ENCODE data around the gene RBM19.

Gene RBM19

DNA sequence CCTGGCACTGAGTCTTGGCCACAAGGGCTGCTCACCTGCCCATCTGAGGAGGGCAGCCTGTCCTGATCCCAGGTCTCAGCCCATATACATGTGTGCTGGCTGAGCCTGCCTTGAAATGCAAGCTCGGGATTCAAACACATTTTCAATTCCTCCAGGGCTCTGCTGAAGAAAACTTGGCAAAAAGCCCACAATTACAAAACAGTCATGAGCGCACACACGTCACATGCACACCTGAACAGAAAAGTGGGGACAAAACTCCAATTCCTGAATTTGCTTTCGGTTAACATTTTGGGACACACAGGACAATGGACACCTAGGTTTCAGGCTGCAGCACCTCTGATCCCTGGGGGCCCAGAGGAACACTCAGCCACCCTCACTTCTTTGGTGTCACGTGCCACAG is 113.9 kb downstream of the RBM19 start:
- H3K27ac ChIP-seq (ENCODE audit: insufficient read depth, low read length, poor library complexity, severe bottlenecking) = no peak overlapping the region
- H3K36me3 ChIP-seq (ENCODE audit: control insufficient read depth, insufficient read depth, low read length) = peaks cover 44% of the 10 kb centered on the region
- no peaks in the 10 kb centered on the region for H3K9me3 ChIP-seq (ENCODE audit: control insufficient read depth, low read length)
- no peaks in the 10 kb centered on the region for H3K27me3 ChIP-seq (replicated peaks; ENCODE audit: control insufficient read depth, insufficient read depth, low read length, poor library complexity, severe bottlenecking)
- no peaks in the 10 kb centered on the region for H3K4me1 ChIP-seq (ENCODE audit: control insufficient read depth, insufficient read depth, low read length, poor library complexity, severe bottlenecking)
- no peak for DNase-seq
- H3K4me3 ChIP-seq (ENCODE audit: insufficient read depth, low read depth, low read length, poor library complexity, severe bottlenecking) = no peak overlapping the region

DNA sequence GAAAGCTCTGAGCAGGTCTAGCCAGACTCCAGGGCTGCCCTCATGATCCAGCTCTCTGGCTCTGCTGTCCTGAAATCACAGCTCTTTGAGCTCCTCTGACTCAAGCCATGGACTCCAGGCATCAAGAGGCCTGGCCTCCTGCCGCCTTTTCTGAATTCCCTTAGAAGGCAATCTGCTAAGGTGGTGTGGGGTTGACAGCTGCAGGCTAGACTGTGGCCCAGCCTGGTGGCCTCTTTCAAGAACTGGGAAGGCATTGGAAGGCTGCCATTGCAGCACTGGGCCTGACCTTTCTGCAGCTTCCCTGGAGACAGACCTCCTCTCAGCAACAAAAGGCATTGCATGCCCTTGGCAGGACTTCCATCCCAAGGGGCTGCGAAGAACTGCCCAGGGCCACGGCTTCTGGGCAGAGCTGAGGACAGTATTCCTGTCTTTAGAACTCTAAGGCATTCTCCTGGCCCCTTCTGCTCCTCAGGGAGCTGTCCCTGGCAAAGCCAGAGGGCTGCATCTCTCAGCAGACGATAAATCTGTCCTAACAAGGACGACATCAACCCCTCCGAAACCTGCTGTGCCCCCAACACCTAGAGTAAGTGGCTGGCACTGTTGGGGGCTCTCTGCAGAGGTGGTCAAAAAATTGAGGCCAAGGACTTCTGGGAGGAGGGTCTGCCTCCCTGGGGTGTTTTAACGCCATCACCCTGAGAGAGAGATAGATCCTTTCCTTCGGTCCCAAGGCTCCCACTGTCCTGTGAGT is 115.6 kb downstream of the RBM19 start:
- DNase-seq = no peak
- Histone ChIP-seq H3K27ac (ENCODE audit: insufficient read depth, low read length, poor library complexity, severe bottlenecking) (no peak overlapping the region), H3K36me3 (ENCODE audit: control insufficient read depth, insufficient read depth, low read length) (peaks cover 42% of the 10 kb centered on the region), H3K4me1 (ENCODE audit: control insufficient read depth, insufficient read depth, low read length, poor library complexity, severe bottlenecking) (no peaks in the 10 kb centered on the region), H3K9me3 (ENCODE audit: control insufficient read depth, low read length) (no peaks in the 10 kb centered on the region), H3K4me3 (ENCODE audit: insufficient read depth, low read depth, low read length, poor library complexity, severe bottlenecking) (no peak overlapping the region), H3K27me3 (replicated peaks; ENCODE audit: control insufficient read depth, insufficient read depth, low read length, poor library complexity, severe bottlenecking) (no peaks in the 10 kb centered on the region)

DNA sequence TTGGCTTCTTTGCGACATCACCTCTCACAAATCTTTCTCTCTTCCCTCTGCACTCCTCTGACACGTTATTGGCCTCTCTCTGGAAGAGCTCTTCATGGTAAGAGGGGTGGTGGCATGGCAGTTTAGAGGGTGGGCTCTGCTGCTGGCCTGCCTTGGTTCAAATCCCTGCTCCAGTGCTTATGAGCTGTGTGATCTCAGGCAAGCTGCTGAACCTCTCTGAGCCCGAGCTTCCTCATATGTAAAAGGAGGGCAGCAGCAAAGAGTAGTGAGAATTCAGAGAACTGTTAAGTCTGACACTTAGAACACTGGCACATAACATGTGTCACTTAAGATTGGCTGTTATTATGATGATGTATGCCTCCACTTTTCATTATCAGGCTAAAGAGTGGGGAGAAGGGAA is 118.3 kb downstream of the RBM19 start:
- Histone ChIP-seq H3K27me3 (replicated peaks; ENCODE audit: control insufficient read depth, insufficient read depth, low read length, poor library complexity, severe bottlenecking) (no peaks in the 10 kb centered on the region), H3K9me3 (ENCODE audit: control insufficient read depth, low read length) (no peaks in the 10 kb centered on the region), H3K4me3 (ENCODE audit: insufficient read depth, low read depth, low read length, poor library complexity, severe bottlenecking) (no peak overlapping the region), H3K36me3 (ENCODE audit: control insufficient read depth, insufficient read depth, low read length) (peaks cover 42% of the 10 kb centered on the region), H3K27ac (ENCODE audit: insufficient read depth, low read length, poor library complexity, severe bottlenecking) (no peak overlapping the region), H3K4me1 (ENCODE audit: control insufficient read depth, insufficient read depth, low read length, poor library complexity, severe bottlenecking) (no peaks in the 10 kb centered on the region)
- no peak for DNase-seq

DNA sequence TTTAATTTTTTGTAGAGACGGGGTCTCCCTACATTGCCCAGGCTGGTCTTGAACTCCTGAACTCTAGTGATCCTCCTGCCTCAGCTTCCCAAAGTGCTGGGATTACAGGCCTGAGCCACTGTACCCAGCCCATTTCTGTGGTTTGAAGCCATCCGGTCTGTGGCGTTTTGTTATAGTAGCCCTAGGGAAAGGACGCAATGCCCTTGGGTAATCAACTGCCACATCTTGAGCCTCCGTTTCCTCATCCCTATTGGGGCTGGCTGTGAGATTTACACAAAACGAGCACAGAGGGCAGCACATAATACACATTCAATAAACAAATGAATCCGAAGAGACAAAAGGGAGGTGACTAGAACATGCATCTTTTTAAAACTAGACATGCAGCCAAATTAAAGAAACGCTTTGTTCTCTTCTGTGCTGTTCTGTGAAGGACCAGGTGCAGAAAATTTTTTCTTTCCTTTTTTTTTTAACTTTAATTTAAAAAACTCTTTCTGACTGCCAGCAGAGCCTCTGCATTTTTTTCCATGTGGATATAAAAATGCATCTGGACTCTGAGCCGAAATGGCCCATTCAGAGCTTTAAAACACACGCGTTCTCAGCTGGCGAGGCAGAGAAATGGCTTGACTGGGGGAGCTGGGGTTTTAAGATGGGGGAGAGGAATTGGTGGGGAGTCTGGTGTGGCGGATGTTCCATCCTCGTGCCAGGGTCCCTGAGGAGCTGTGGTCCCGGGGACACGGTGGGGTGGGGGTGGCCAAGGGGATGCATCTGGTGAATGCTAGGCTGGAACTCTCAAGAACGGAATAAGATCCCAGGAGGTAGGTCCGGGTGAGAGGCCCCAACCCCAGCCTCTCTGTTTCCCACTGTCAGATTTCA is 119.0 kb downstream of the RBM19 start:
- no peak overlapping the region for H3K4me3 ChIP-seq (ENCODE audit: insufficient read depth, low read depth, low read length, poor library complexity, severe bottlenecking)
- H3K9me3 ChIP-seq (ENCODE audit: control insufficient read depth, low read length) = no peaks in the 10 kb centered on the region
- no peak for DNase-seq
- no peaks in the 10 kb centered on the region for H3K27me3 ChIP-seq (replicated peaks; ENCODE audit: control insufficient read depth, insufficient read depth, low read length, poor library complexity, severe bottlenecking)
- peaks cover 37% of the 10 kb centered on the region for H3K36me3 ChIP-seq (ENCODE audit: control insufficient read depth, insufficient read depth, low read length)
- no peaks in the 10 kb centered on the region for H3K4me1 ChIP-seq (ENCODE audit: control insufficient read depth, insufficient read depth, low read length, poor library complexity, severe bottlenecking)
- no peak overlapping the region for H3K27ac ChIP-seq (ENCODE audit: insufficient read depth, low read length, poor library complexity, severe bottlenecking)

DNA sequence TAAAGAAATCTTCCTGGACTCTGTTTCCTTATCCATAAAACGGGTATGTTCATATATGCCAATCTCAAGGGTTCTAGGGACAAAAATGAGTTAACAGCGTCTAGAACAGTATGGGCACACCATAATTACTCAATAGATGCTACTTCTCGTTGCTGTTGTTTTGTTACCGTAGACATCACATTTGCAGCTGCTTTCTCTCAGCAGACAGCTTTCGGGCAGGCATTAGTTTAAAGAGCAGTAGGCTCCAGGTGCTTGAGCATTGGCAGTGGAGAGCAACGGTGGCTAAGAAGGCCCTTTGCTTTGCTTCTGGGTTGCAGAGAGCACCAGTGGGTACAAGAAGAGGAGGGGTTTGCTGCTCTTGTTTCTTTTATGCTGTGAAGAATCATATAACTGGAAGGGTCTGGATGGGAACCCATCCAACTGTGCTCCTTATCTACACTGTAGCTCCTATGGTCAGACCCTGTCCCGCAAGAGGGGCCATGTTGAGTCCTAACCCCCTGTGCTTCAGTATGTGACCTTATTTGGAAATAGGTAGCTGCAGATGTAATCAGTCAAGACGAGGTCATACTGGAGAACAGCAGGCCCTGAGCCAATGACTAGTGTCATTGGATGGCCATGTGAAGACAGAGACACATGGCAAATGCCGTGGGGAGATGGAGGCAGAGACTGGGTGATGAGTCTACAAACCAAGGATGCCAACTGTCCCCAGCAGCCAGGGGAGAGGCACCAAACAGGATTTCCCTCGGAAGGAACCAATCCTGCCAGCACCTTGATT is 120.0 kb downstream of the RBM19 start:
- Histone ChIP-seq H3K27ac (ENCODE audit: insufficient read depth, low read length, poor library complexity, severe bottlenecking) (no peak overlapping the region), H3K9me3 (ENCODE audit: control insufficient read depth, low read length) (no peaks in the 10 kb centered on the region), H3K4me3 (ENCODE audit: insufficient read depth, low read depth, low read length, poor library complexity, severe bottlenecking) (no peak overlapping the region), H3K36me3 (ENCODE audit: control insufficient read depth, insufficient read depth, low read length) (peaks cover 35% of the 10 kb centered on the region), H3K27me3 (replicated peaks; ENCODE audit: control insufficient read depth, insufficient read depth, low read length, poor library complexity, severe bottlenecking) (no peaks in the 10 kb centered on the region), H3K4me1 (ENCODE audit: control insufficient read depth, insufficient read depth, low read length, poor library complexity, severe bottlenecking) (no peaks in the 10 kb centered on the region)
- no peak for DNase-seq

DNA sequence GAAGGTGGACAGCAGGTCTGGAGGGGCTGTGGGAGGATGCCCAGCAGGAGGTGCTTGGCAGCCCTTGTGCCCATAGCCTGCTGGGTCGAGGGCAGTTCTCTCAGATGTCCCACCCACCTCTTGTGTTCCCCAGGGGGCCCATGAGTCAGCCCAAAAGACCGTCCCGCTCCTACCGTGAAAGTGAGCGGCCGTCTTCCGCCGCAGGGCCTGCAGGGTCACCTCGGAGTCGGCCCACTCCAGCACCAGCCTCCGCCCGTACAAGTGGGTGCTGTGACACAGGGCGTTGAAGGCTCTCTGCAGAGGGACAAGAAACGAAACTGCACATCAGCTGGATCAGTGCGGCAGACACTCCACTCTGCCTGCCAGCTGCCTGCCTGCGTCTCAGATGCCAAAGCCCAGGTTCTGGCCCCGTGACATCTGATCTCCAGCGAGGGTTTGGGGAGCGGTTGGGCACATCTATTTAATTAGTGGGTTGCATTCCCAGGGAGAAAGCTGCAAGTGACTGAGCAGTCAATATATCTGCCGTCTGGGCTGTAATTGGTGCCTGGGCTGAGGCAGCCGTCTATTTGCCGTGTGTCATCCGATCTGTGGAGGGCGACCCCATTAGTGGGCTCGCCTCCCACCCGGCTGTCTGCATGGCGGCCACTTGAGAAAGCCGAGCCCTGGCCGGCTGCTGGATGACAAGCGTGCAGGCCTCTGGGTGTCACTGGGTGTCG is 121.5 kb downstream of the RBM19 start:
- Histone ChIP-seq H3K4me3 (ENCODE audit: insufficient read depth, low read depth, low read length, poor library complexity, severe bottlenecking) (no peak overlapping the region), H3K27me3 (replicated peaks; ENCODE audit: control insufficient read depth, insufficient read depth, low read length, poor library complexity, severe bottlenecking) (no peaks in the 10 kb centered on the region), H3K9me3 (ENCODE audit: control insufficient read depth, low read length) (no peaks in the 10 kb centered on the region), H3K36me3 (ENCODE audit: control insufficient read depth, insufficient read depth, low read length) (peaks cover 42% of the 10 kb centered on the region), H3K4me1 (ENCODE audit: control insufficient read depth, insufficient read depth, low read length, poor library complexity, severe bottlenecking) (no peaks in the 10 kb centered on the region), H3K27ac (ENCODE audit: insufficient read depth, low read length, poor library complexity, severe bottlenecking) (no peak overlapping the region)
- DNase-seq = no peak

DNA sequence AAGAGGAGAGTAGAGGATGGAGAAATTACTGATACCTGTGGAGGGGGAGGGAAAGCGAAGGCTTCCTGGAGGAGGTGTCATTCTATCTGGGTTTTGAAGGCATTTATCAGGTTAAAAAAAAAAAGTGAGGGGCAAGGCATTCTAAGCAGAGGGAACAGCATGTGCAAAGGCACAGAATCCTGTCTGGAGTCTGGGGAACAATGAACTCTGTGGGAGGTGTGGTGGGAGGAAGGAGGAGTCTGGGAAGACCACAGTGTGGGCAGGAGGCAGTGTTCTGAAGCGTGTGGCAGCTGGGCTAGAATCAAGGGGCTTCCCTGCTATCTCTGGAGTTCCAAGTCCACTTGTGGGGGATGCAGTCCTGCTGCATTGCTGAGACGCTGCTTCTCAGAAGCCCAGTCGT is 123.4 kb downstream of the RBM19 start:
- Histone ChIP-seq H3K27ac (ENCODE audit: insufficient read depth, low read length, poor library complexity, severe bottlenecking) (no peak overlapping the region), H3K4me1 (ENCODE audit: control insufficient read depth, insufficient read depth, low read length, poor library complexity, severe bottlenecking) (no peaks in the 10 kb centered on the region), H3K4me3 (ENCODE audit: insufficient read depth, low read depth, low read length, poor library complexity, severe bottlenecking) (no peak overlapping the region), H3K36me3 (ENCODE audit: control insufficient read depth, insufficient read depth, low read length) (peaks cover 36% of the 10 kb centered on the region), H3K9me3 (ENCODE audit: control insufficient read depth, low read length) (no peaks in the 10 kb centered on the region), H3K27me3 (replicated peaks; ENCODE audit: control insufficient read depth, insufficient read depth, low read length, poor library complexity, severe bottlenecking) (no peaks in the 10 kb centered on the region)
- no peak for DNase-seq

DNA sequence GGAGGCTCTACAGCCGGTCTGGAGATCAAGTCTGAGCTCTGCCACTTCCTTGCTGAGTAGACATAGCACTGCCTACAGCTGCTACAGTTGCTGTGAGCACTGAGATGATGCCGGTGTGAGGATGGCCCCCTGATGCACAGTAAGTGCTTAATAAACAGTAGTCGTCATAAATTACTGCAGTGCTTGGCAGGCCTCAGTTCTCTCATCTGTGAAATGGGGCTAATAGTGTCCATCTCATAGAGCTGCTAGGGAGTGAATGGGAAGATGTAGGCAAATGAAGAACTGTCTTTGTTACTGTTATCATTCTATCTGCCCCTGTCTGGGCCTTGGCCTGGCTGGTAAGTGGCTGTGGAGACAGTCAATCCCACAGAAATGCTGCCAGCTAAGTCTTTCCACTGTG is 124.3 kb downstream of the RBM19 start:
- H3K27ac ChIP-seq (ENCODE audit: insufficient read depth, low read length, poor library complexity, severe bottlenecking) = no peak overlapping the region
- H3K4me1 ChIP-seq (ENCODE audit: control insufficient read depth, insufficient read depth, low read length, poor library complexity, severe bottlenecking) = no peaks in the 10 kb centered on the region
- no peak for DNase-seq
- peaks cover 35% of the 10 kb centered on the region for H3K36me3 ChIP-seq (ENCODE audit: control insufficient read depth, insufficient read depth, low read length)
- H3K4me3 ChIP-seq (ENCODE audit: insufficient read depth, low read depth, low read length, poor library complexity, severe bottlenecking) = no peak overlapping the region
- H3K9me3 ChIP-seq (ENCODE audit: control insufficient read depth, low read length) = no peaks in the 10 kb centered on the region
- no peaks in the 10 kb centered on the region for H3K27me3 ChIP-seq (replicated peaks; ENCODE audit: control insufficient read depth, insufficient read depth, low read length, poor library complexity, severe bottlenecking)

DNA sequence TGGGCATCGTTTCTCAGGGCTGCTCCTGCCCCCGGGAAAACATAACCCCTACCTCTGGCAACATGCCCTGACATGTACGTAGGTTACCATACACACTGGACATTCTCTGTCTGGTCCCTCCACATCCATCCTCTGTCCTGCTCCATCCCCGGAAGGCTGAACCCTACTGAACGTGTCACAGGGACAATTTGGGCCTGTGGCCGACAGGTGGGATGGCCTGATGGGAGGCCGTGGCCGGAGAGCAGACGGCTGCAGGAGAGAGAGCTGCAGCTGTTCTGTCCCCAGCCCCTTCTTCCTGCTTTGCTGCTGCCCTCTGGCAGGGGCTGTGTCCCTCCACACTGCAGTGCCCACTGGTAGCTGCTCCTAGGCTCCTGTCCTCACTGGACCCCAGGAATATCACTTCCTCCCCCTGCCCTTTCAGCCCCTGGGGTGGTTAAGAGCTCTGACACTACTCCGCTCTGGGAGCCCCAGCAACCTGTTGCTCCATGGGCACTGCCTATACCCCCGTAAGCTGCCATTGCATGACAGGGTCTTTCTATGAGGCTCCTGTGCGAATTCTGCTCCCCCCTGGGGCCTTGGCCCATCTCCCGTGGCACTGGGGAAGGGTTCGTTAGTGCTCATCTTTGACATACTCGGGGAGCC is 125.6 kb downstream of the RBM19 start:
- H3K4me3 ChIP-seq (ENCODE audit: insufficient read depth, low read depth, low read length, poor library complexity, severe bottlenecking) = no peak overlapping the region
- DNase-seq = no peak
- H3K27ac ChIP-seq (ENCODE audit: insufficient read depth, low read length, poor library complexity, severe bottlenecking) = no peak overlapping the region

More for the DNA sequence above, 125.6 kb downstream of the RBM19 start:
- H3K9me3 ChIP-seq (ENCODE audit: control insufficient read depth, low read length) = no peaks in the 10 kb centered on the region
- H3K4me1 ChIP-seq (ENCODE audit: control insufficient read depth, insufficient read depth, low read length, poor library complexity, severe bottlenecking) = no peaks in the 10 kb centered on the region
- H3K27me3 ChIP-seq (replicated peaks; ENCODE audit: control insufficient read depth, insufficient read depth, low read length, poor library complexity, severe bottlenecking) = no peaks in the 10 kb centered on the region
- H3K36me3 ChIP-seq (ENCODE audit: control insufficient read depth, insufficient read depth, low read length) = peaks cover 24% of the 10 kb centered on the region
